HG03095 (cell line): ENCODE measurements around the gene IGFL4.
"Not testable (repeated sequence)": the region's sequence is repeated elsewhere in the genome, so short reads cannot be mapped to it uniquely, and the experiment has no call there.

ENCODE experiments used
- ATAC-seq: cut with Tn5 transposase; IDR thresholded peaks from one replicate; pipeline ENCODE4 v1.9.1; 2021; ENCODE audit warnings: moderate library complexity; ENCODE audit not compliant: unreplicated experiment

The IGFL4 gene

GRCh38 chr19:46040952-46041500 is at the start of gene IGFL4:
IGFL4 (minus strand) TSS chr19:46041002; CDS start chr19:46040962, 40 bp downstream.
- no peak for ATAC-seq

GRCh38 chr19:46090444-46090843 is 49.6 kb upstream of the IGFL4 start:
- no peak for ATAC-seq

GRCh38 chr19:46089432-46089831 is 48.6 kb upstream of the IGFL4 start:
- ATAC-seq: no peak

GRCh38 chr19:46088101-46088500 is 47.3 kb upstream of the IGFL4 start:
- no peak for ATAC-seq

GRCh38 chr19:46085888-46086287 is 45.1 kb upstream of the IGFL4 start:
- no peak for ATAC-seq

GRCh38 chr19:46082728-46083050 is 41.9 kb upstream of the IGFL4 start:
- no peak for ATAC-seq

GRCh38 chr19:46081928-46082727 is 41.3 kb upstream of the IGFL4 start:
- ATAC-seq: no peak

- ATAC-seq: no peak
Observed at GRCh38 chr19:46080561-46080960, 39.8 kb upstream of the IGFL4 start.

GRCh38 chr19:46079576-46079975 is 38.8 kb upstream of the IGFL4 start:
- ATAC-seq: no peak

GRCh38 chr19:46078573-46079332 is 38.0 kb upstream of the IGFL4 start:
- ATAC-seq: not testable (repeated sequence)

GRCh38 chr19:46077815-46078167 is 37.0 kb upstream of the IGFL4 start:
- no peak for ATAC-seq

GRCh38 chr19:46076951-46077814 is 36.4 kb upstream of the IGFL4 start:
- no peak for ATAC-seq

GRCh38 chr19:46076031-46076880 is 35.5 kb upstream of the IGFL4 start:
- no peak for ATAC-seq

GRCh38 chr19:46073268-46073922 is 32.6 kb upstream of the IGFL4 start:
- ATAC-seq: no peak

- no peak for ATAC-seq
Observed at GRCh38 chr19:46069806-46070341, 29.1 kb upstream of the IGFL4 start.

GRCh38 chr19:46068345-46069258 is 27.8 kb upstream of the IGFL4 start:
- ATAC-seq: no peak

GRCh38 chr19:46067691-46068090 is 26.9 kb upstream of the IGFL4 start:
- no peak for ATAC-seq

GRCh38 chr19:46066471-46066870 is 25.7 kb upstream of the IGFL4 start:
- ATAC-seq: no peak
